ACC112 (cell line): ENCODE results near the gene ZNF540.
"Not testable (repeated sequence)": the region's sequence is repeated elsewhere in the genome, so short reads cannot be mapped to it uniquely, and the experiment has no call there.

Source experiments
- H2AFZ ChIP-seq: fragments of 200-600 bp; sonication (generic); one replicate; pipeline ENCODE4 v1.6.0; 2017; ENCODE audit warnings: antibody characterized with exemption, low read length; ENCODE audit not compliant: unreplicated experiment
- H3K27ac ChIP-seq: fragments of 200-600 bp; sonication (generic); 2 replicates; pipeline ENCODE4 v1.5.1; 2014; ENCODE audit warnings: low read depth, mild to moderate bottlenecking, antibody characterized with exemption, low read length, moderate library complexity
- H3K27me3 ChIP-seq: fragments of 200-600 bp; sonication (generic); 2 replicates; pipeline ENCODE4 v1.6.1; 2014; ENCODE audit warnings: mild to moderate bottlenecking, antibody characterized with exemption, low read length, moderate library complexity, mixed read lengths; ENCODE audit not compliant: insufficient read depth
- H3K36me3 ChIP-seq: fragments of 200-600 bp; sonication (generic); 2 replicates; pipeline ENCODE4 v1.6.1; 2016; ENCODE audit warnings: mild to moderate bottlenecking, antibody characterized with exemption, low read length, moderate library complexity, mixed read lengths; ENCODE audit not compliant: insufficient read depth
- H3K4me1 ChIP-seq: fragments of 200-600 bp; sonication (generic); one replicate; pipeline ENCODE4 v1.6.1; 2016; ENCODE audit warnings: low read length, mixed read lengths; ENCODE audit not compliant: insufficient read depth, unreplicated experiment, control insufficient read depth
- H3K4me3 ChIP-seq: fragments of 200-600 bp; sonication (generic); 2 replicates; pipeline ENCODE4 v1.5.1; 2014; ENCODE audit warnings: mild to moderate bottlenecking, low read depth, low read length
- H3K79me2 ChIP-seq: fragments of 200-600 bp; sonication (generic); one replicate; pipeline ENCODE4 v1.6.0; 2016; ENCODE audit warnings: low read length; ENCODE audit not compliant: control insufficient read depth, unreplicated experiment, insufficient read depth

The ZNF540 gene

DNA sequence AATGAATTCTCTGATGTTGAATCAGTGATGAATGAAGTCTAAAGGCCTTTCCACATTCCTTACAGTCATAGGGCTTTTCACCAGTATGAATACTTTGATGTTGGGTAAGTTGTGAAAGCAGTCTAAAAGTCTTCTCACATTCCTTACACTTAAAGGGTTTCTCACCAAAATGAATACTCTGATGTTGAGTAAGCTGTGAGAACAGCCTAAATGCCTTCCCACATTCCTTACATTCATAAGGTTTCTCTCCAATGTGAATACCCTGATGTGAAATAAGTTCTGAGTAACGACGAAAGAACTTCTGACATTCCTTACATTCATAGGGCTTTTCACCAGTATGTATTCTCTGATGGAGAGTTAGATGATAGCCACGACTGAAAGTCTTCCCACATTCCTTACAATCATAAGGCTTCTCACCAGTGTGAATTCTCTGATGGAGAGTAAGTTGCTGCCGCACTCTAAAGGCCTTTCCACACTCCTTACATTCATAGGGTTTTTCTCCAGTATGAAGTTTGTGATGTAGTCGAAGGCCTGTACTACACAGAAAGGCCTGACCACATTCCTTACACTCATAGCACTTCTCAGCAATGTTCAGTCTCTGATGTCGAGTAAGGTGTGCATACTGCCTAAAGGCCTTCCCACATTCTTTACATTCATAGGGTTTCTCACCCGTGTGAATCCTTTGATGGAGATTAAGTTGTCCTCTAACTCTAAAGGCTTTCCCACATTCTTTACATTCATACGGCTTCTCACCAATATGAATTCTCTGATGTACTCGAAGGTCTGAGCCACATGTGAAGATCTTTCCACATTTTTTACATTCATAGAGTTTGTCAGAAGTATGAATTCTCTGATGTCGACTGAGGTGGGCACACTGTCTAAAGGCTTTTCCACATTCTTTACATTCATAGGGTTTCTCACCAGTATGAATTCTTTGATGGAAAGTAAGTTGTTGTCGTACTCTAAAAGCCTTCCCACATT, 40.7 kb downstream of the ZNF540 start:
- Histone ChIP-seq H3K27ac (no peak overlapping the region), H3K4me3 (no peak overlapping the region), H3K79me2 (no peaks in the 10 kb centered on the region), H2AFZ (no peak overlapping the region), H3K4me1 (no peaks in the 10 kb centered on the region), H3K27me3 (no peaks in the 10 kb centered on the region), H3K36me3 (peaks cover 51% of the 10 kb centered on the region)

DNA sequence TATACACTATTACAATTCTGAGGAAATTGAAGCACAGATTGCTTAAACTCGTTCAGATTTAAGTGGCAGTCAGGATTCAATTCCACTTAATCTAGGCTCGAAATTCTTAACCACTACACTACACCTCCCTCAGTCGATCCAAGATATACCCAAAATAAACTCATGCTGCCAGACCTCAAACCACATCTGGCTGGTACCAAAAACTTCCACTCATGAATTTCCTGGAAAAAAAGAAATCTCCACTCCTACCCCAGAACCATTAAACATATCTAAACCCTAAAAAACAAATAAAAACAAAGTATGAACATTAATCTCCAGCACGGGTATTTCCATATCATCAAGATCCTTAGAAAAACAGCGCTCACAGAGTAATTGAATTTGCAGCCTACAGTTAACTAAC, 59.4 kb downstream of the ZNF540 start:
- H3K27ac ChIP-seq = peak overlapping the region; percentile 59; the same call in 1 of the 2 replicates

GRCh38 chr19:37654629-37655300, 60.1 kb downstream of the ZNF540 start:
- Histone ChIP-seq H3K79me2 (peaks cover 29% of the 10 kb centered on the region), H2AFZ (peak overlapping the region; percentile 97), H3K27ac (peak overlapping the region; percentile 59), H3K4me3 (peak overlapping the region; percentile 91), H3K36me3 (peaks cover 4% of the 10 kb centered on the region; the same call in 1 of the 2 replicates), H3K4me1 (peaks cover 3% of the 10 kb centered on the region), H3K27me3 (no peaks in the 10 kb centered on the region)

More for the DNA sequence above, 59.4 kb downstream of the ZNF540 start:
- H2AFZ ChIP-seq = peak overlapping the region; percentile 97
- H3K4me1 ChIP-seq = peaks cover 3% of the 10 kb centered on the region
- H3K27me3 ChIP-seq = no peaks in the 10 kb centered on the region
- H3K36me3 ChIP-seq = peaks cover 4% of the 10 kb centered on the region; the same call in 1 of the 2 replicates
- peak overlapping the region; percentile 91 for H3K4me3 ChIP-seq
- peaks cover 29% of the 10 kb centered on the region for H3K79me2 ChIP-seq

DNA sequence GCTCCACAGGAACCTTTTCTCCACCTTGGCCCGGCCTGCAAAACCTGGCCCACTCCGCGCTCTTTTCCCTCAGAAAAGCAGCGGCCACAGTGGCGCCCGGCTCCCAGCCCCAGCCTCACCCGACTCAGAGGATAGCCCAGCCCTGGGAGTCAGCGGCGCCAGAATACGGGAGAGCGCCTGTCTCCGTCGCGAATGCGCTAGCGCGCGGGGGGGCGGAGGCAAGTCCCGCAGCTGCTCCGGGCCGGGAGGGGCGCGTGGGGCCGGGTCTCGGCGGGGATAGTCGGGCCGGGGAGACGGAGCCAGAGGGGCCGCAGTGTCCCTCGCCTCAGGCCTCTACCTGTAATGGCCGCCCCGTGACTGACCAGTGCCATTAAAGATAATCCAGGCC, 60.6 kb downstream of the ZNF540 start, which contains the start of gene ZFP30:
ZFP30 (minus strand) TSS at position 165 of the 388 bp plus-strand sequence. CDS start 7,643 bp downstream, outside the sequence.
- H3K36me3 ChIP-seq = peaks cover 4% of the 10 kb centered on the region; the same call in 1 of the 2 replicates
- peak within 1 kb of the TSS; percentile 59 for H3K27ac ChIP-seq
- H3K79me2 ChIP-seq = peaks cover 24% of the 10 kb centered on the region
- H3K4me1 ChIP-seq = peaks cover 3% of the 10 kb centered on the region
- H3K27me3 ChIP-seq = no peaks in the 10 kb centered on the region
- peak within 1 kb of the TSS; percentile 97 for H2AFZ ChIP-seq
- peak within 1 kb of the TSS; percentile 91 for H3K4me3 ChIP-seq

GRCh38 chr19:37655689-37656371, 61.2 kb downstream of the ZNF540 start:
- Histone ChIP-seq H2AFZ (peak overlapping the region; percentile 97), H3K27ac (peak overlapping the region; percentile 59), H3K27me3 (no peaks in the 10 kb centered on the region), H3K36me3 (peaks cover 4% of the 10 kb centered on the region; the same call in 1 of the 2 replicates), H3K79me2 (peaks cover 24% of the 10 kb centered on the region), H3K4me3 (peak overlapping the region; percentile 91), H3K4me1 (peaks cover 3% of the 10 kb centered on the region)

DNA sequence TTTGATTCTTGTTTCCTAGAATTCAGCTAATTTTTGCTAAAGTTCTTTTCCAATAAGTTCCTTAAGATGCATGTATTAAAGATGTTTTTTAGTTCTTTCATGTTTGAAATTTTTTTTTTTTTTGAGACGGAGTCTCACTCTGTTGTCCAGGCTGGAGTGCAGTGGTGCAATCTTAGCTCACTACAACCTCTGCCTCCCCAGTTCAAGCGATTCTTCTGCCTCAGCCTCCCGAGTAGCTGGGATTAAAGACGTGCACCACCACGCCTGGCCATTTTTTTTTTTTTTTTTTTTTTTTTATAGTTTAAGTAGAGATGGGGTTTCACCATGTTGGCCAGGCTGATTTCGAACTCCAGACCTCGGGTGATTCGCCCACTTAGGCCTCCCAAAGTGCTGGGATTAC, 62.5 kb downstream of the ZNF540 start:
- H3K27ac ChIP-seq, H3K4me1 ChIP-seq, H3K4me3 ChIP-seq, H2AFZ ChIP-seq, H3K36me3 ChIP-seq, H3K27me3 ChIP-seq: not testable (repeated sequence)
- peaks cover 17% of the 10 kb centered on the region for H3K79me2 ChIP-seq
